Lung (tissue), 12 donors: ENCODE data around the gene OR9K2. TPM values are rescaled to one million over a fixed set of nuclear protein-coding genes. Genes with fewer than 3 reads are reported as not detected.
"Not testable (repeated sequence)": the region's sequence is repeated elsewhere in the genome, so short reads cannot be mapped to it uniquely, and the experiment has no call there.

Source experiments
- ATAC-seq: fragments of 200-7000 bp; cut with Tn5 transposase; one replicate; pipeline ENCODE4 v1.9.1; 2020; ENCODE audit warnings: moderate number of reproducible peaks; ENCODE audit not compliant: insufficient read depth, low FRiP score
- DNase-seq, 3 donors: peaks; one replicate each; pipeline ENCODE4 v3.0.0-alpha.2; 2013 to 2017
- H3K27ac ChIP-seq, 2 donors: one replicate each; pipeline ENCODE4 v1.5.1; 2013; ENCODE audit warnings: mild to moderate bottlenecking in 2 of 2, moderate library complexity in 2 of 2, control low read depth in 1 of 2, inconsistent platforms in 1 of 2, low read depth in 1 of 2, low read length in 1 of 2
- H3K27me3 ChIP-seq, 3 donors: one replicate each; pipeline ENCODE4 v1.5.1; 2013; ENCODE audit warnings: low read length in 2 of 3; ENCODE audit not compliant: control insufficient read depth in 3 of 3, insufficient read depth in 3 of 3
- H3K36me3 ChIP-seq, 4 donors: one replicate each; pipeline ENCODE4 v1.5.1; 2013; ENCODE audit warnings: low read length in 4 of 4, mild to moderate bottlenecking in 1 of 4, moderate library complexity in 1 of 4; ENCODE audit not compliant: control insufficient read depth in 4 of 4, insufficient read depth in 4 of 4
- H3K4me1 ChIP-seq, 5 donors: one replicate each; pipeline ENCODE4 v1.5.1; 2013; ENCODE audit warnings: low read length in 5 of 5, mild to moderate bottlenecking in 2 of 5, moderate library complexity in 1 of 5; ENCODE audit not compliant: control insufficient read depth in 5 of 5, insufficient read depth in 5 of 5
- H3K4me3 ChIP-seq: one replicate; pipeline ENCODE4 v1.5.1; 2013; ENCODE audit warnings: mild to moderate bottlenecking, control low read depth, moderate library complexity
- H3K9ac ChIP-seq, 2 donors: one replicate each; pipeline ENCODE4 v1.5.1; 2013; ENCODE audit warnings: low read length in 2 of 2, control low read depth in 1 of 2; ENCODE audit not compliant: insufficient read depth in 1 of 2
- H3K9me3 ChIP-seq, 4 donors: one replicate each; pipeline ENCODE4 v1.5.1; 2013; ENCODE audit warnings: low read length in 3 of 4, mild to moderate bottlenecking in 1 of 4, moderate library complexity in 1 of 4; ENCODE audit not compliant: control insufficient read depth in 4 of 4, insufficient read depth in 3 of 4
- WGBS, 2 donors: extraction: QIAGEN DNeasy Blood & Tissue Kit; methylation state at CpG; one replicate each; pipeline ENCODE4 v1.1.7; 2013; 5-methylcytosine and 5-hydroxymethylcytosine counted together
- polyA plus RNA-seq, 2 donors: library from polyadenylated mRNA; stranded (reverse); fragments of 200-250 nt; gene quantifications; one replicate each; pipeline ENCODE4 v1.2.1, GENCODE V29; 2013
- total RNA-seq, 2 donors: library from RNA; depleted of rRNA in 1 of 2; stranded (reverse); fragments of >200 nt in 1 of 2; gene quantifications; one replicate each; pipeline ENCODE4 v1.2.1, GENCODE V29; 2014 to 2021
- TF ChIP-seq, protein P1 (sequence below): IDR thresholded peaks from 2 replicates; pipeline ENCODE4 v1.5.1; 2012; ENCODE audit warnings: mild to moderate bottlenecking; ENCODE audit errors: control extremely low read depth, extremely low read depth
- donor health status: control.
- donor health status: control.
- donor health status: Bipolar disorder and iron deficiency.
- donor health status: healthy.
- donor health status: DM: yes; HTN: yes; CAD: no.

The OR9K2 gene
- total and polyA plus RNA-seq, 4 donors: not detected

GRCh38 chr12:55171445-55171844 lies 45.2 kb downstream of the OR9K2 start:
- Histone ChIP-seq H3K36me3 (no peaks in the 10 kb centered on the region), H3K27me3 (no peaks in the 10 kb centered on the region), H3K9ac (no peak overlapping the region), H3K9me3 (no peaks in the 10 kb centered on the region), H3K27ac (no peak overlapping the region), H3K4me3 (no peak overlapping the region), H3K4me1 (no peaks in the 10 kb centered on the region)
- ATAC-seq: no peak
- 96 to 97% methylated on average over 2 of the region's 2 CpGs for WGBS, 2 donors
- DNase-seq: no peak
- TF ChIP-seq, protein P1, sequence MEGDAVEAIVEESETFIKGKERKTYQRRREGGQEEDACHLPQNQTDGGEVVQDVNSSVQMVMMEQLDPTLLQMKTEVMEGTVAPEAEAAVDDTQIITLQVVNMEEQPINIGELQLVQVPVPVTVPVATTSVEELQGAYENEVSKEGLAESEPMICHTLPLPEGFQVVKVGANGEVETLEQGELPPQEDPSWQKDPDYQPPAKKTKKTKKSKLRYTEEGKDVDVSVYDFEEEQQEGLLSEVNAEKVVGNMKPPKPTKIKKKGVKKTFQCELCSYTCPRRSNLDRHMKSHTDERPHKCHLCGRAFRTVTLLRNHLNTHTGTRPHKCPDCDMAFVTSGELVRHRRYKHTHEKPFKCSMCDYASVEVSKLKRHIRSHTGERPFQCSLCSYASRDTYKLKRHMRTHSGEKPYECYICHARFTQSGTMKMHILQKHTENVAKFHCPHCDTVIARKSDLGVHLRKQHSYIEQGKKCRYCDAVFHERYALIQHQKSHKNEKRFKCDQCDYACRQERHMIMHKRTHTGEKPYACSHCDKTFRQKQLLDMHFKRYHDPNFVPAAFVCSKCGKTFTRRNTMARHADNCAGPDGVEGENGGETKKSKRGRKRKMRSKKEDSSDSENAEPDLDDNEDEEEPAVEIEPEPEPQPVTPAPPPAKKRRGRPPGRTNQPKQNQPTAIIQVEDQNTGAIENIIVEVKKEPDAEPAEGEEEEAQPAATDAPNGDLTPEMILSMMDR: no peak

DNA sequence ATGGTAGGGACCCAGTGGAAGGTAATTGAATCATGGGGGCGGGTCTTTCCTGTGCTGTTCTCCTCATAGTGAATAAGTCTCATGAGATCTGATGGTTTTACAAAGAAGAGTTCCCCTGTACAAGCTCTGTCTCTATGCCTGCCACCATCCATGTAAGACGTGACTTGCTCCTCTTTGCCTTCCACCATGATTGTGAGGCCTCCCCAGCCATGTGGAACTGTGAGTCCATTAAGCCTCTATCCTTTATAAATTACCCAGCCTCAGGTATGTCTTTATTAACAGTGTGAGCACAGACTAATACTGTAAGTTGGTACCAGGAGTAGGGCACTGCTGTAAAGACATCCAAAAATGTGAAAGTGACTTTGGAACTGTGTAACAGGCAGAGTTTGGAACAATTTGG lies 45.6 kb downstream of the OR9K2 start:
- H3K4me3 ChIP-seq, H3K9me3 ChIP-seq, H3K27me3 ChIP-seq, ATAC-seq, H3K36me3 ChIP-seq, DNase-seq, H3K9ac ChIP-seq, H3K27ac ChIP-seq, H3K4me1 ChIP-seq: not testable (repeated sequence)
- 70 to 73% methylated on average over 2 of the region's 2 CpGs for WGBS, 2 donors

GRCh38 chr12:55172686-55173085 lies 46.5 kb downstream of the OR9K2 start:
- H3K9me3 ChIP-seq: no peaks in the 10 kb centered on the region
- no peaks in the 10 kb centered on the region for H3K36me3 ChIP-seq
- ATAC-seq: no peak
- no peak for DNase-seq
- H3K4me1 ChIP-seq: no peaks in the 10 kb centered on the region
- no peak overlapping the region for H3K4me3 ChIP-seq
- H3K27ac ChIP-seq: no peak overlapping the region
- H3K27me3 ChIP-seq: no peaks in the 10 kb centered on the region
- TF ChIP-seq, protein P1: no peak
- H3K9ac ChIP-seq: no peak overlapping the region
- WGBS, 2 donors: 50 to 69% methylated on average over 1 of the region's 1 CpG

GRCh38 chr12:55173456-55173855 lies 47.2 kb downstream of the OR9K2 start:
- Histone ChIP-seq H3K9me3 (no peaks in the 10 kb centered on the region), H3K9ac (no peak overlapping the region), H3K27ac (no peak overlapping the region), H3K36me3 (no peaks in the 10 kb centered on the region), H3K27me3 (no peaks in the 10 kb centered on the region), H3K4me1 (no peaks in the 10 kb centered on the region), H3K4me3 (no peak overlapping the region)
- ATAC-seq: no peak
- no peak for DNase-seq
- 86 to 89% methylated on average over 2 of the region's 2 CpGs for WGBS, 2 donors
- TF ChIP-seq, protein P1: no peak

Other genes starting within 250 kb of the OR9K2 start
- gene TESPA1, start 141.6 kb upstream of the OR9K2 start, total RNA-seq: 1 to 10 TPM; 1.3 to 3.1 TPM
- gene TESPA1, start 141.6 kb upstream of the OR9K2 start, polyA plus RNA-seq: 1 to 10 TPM in 1 of 2 donors, under 1 TPM in 1; 0.73 to 2.2 TPM
- not detected for gene NEUROD4, start 106.4 kb upstream of the OR9K2 start, total RNA-seq
- gene NEUROD4, start 106.4 kb upstream of the OR9K2 start, polyA plus RNA-seq: not detected
- gene OR10A7, start 94.6 kb downstream of the OR9K2 start, total RNA-seq: not detected
- gene OR10A7, start 94.6 kb downstream of the OR9K2 start, polyA plus RNA-seq: not detected
- not detected for gene OR6C74, start 118.2 kb downstream of the OR9K2 start, total RNA-seq
- not detected for gene OR6C74, start 118.2 kb downstream of the OR9K2 start, polyA plus RNA-seq
- not detected for gene OR6C6, start 170.2 kb downstream of the OR9K2 start, total RNA-seq
- not detected for gene OR6C6, start 170.2 kb downstream of the OR9K2 start, polyA plus RNA-seq
- not detected for gene OR6C1, start 187.9 kb downstream of the OR9K2 start, total RNA-seq
- not detected for gene OR6C1, start 187.9 kb downstream of the OR9K2 start, polyA plus RNA-seq
- not detected for gene OR6C3, start 204.3 kb downstream of the OR9K2 start, total RNA-seq
- not detected for gene OR6C3, start 204.3 kb downstream of the OR9K2 start, polyA plus RNA-seq
- gene OR6C75, start 236.6 kb downstream of the OR9K2 start, total RNA-seq: not detected
- gene OR6C75, start 236.6 kb downstream of the OR9K2 start, polyA plus RNA-seq: not detected